Stimulated activated naive B cell treated with anti-CD40 and anti-IgM and Interleukin-4, amounts not matched to agents 10 μg/mL and 1 μg/mL and 100 μg/mL, for 72 hours (primary cell): Measurements from ENCODE around the gene TENM4.

ENCODE experiments used
- ATAC-seq, 2 donors: fragments of 150-1000 bp; cut with Tn5 transposase; replicated peaks; 2 replicates each; pipeline ENCODE4 v1.10.0; 2021; ENCODE audit warnings: moderate library complexity in 1 of 2
- DNase-seq: peaks from one replicate; pipeline ENCODE4 v3.0.0; 2021
- H3K27ac Mint-ChIP-seq: one replicate; pipeline ENCODE4 v1.8.0; 2022; ENCODE audit warnings: mild to moderate bottlenecking, mixed read lengths
- H3K27me3 Mint-ChIP-seq, 2 donors: one replicate each; pipeline ENCODE4 v1.8.0; 2022; ENCODE audit warnings: mixed read lengths in 2 of 2
- H3K36me3 Mint-ChIP-seq, 2 donors: one replicate each; pipeline ENCODE4 v1.8.0; 2022; ENCODE audit warnings: mixed read lengths in 2 of 2, mild to moderate bottlenecking in 1 of 2
- H3K4me1 Mint-ChIP-seq, 2 donors: one replicate each; pipeline ENCODE4 v1.8.0; 2022; ENCODE audit warnings: mixed read lengths in 2 of 2, mild to moderate bottlenecking in 1 of 2
- H3K4me3 Mint-ChIP-seq, 2 donors: one replicate each; pipeline ENCODE4 v1.8.0; 2022; ENCODE audit warnings: mild to moderate bottlenecking in 2 of 2, mixed read lengths in 2 of 2, moderate library complexity in 1 of 2
- H3K9me3 Mint-ChIP-seq, 2 donors: one replicate each; pipeline ENCODE4 v1.8.0; 2022; ENCODE audit warnings: mixed read lengths in 2 of 2, mild to moderate bottlenecking in 1 of 2

TENM4 gene

GRCh38 chr11:78773077-78773476 is 667.8 kb downstream of the TENM4 start:
- no peak overlapping the region for H3K27ac Mint-ChIP-seq
- DNase-seq (no peak), ATAC-seq (no peak)
- H3K27me3 Mint-ChIP-seq, result no peaks in the 10 kb centered on the region
- no peaks in the 10 kb centered on the region for H3K36me3 Mint-ChIP-seq
- H3K4me3 Mint-ChIP-seq, result no peak overlapping the region
- no peaks in the 10 kb centered on the region for H3K4me1 Mint-ChIP-seq
- H3K9me3 Mint-ChIP-seq, result no peaks in the 10 kb centered on the region

- no peaks in the 10 kb centered on the region for H3K27me3 Mint-ChIP-seq
- no peaks in the 10 kb centered on the region for H3K9me3 Mint-ChIP-seq
- H3K36me3 Mint-ChIP-seq, result no peaks in the 10 kb centered on the region
- no peak overlapping the region for H3K27ac Mint-ChIP-seq
- ATAC-seq (no peak), DNase-seq (no peak)
- no peaks in the 10 kb centered on the region for H3K4me1 Mint-ChIP-seq
- no peak overlapping the region for H3K4me3 Mint-ChIP-seq
Observed at GRCh38 chr11:78772186-78772585, 668.6 kb downstream of the TENM4 start.

- ATAC-seq (no peak), DNase-seq (no peak)
- no peaks in the 10 kb centered on the region for H3K4me1 Mint-ChIP-seq
- no peaks in the 10 kb centered on the region for H3K27me3 Mint-ChIP-seq
- no peak overlapping the region for H3K27ac Mint-ChIP-seq
- no peaks in the 10 kb centered on the region for H3K36me3 Mint-ChIP-seq
- H3K4me3 Mint-ChIP-seq, result no peak overlapping the region
- no peaks in the 10 kb centered on the region for H3K9me3 Mint-ChIP-seq
Observed at GRCh38 chr11:78770931-78771330, 669.9 kb downstream of the TENM4 start.

- Mint-ChIP-seq H3K36me3 (no peaks in the 10 kb centered on the region), H3K27me3 (peaks cover 0 to 6% of the 10 kb centered on the region in 2 donors), H3K9me3 (no peaks in the 10 kb centered on the region), H3K4me3 (no peak overlapping the region), H3K4me1 (no peaks in the 10 kb centered on the region), H3K27ac (no peak overlapping the region)
- DNase-seq (no peak), ATAC-seq (no peak)
Observed at GRCh38 chr11:78768971-78769370, 671.9 kb downstream of the TENM4 start.

GRCh38 chr11:78768345-78768744 is 672.5 kb downstream of the TENM4 start:
- H3K9me3 Mint-ChIP-seq, result no peaks in the 10 kb centered on the region
- DNase-seq, result no peak
- no peaks in the 10 kb centered on the region for H3K36me3 Mint-ChIP-seq
- no peak overlapping the region for H3K4me3 Mint-ChIP-seq
- no peaks in the 10 kb centered on the region for H3K4me1 Mint-ChIP-seq
- ATAC-seq, result no peak
- H3K27ac Mint-ChIP-seq, result no peak overlapping the region
- peaks cover 0 to 6% of the 10 kb centered on the region in 2 donors for H3K27me3 Mint-ChIP-seq

GRCh38 chr11:78767027-78767932 is 673.5 kb downstream of the TENM4 start:
- Mint-ChIP-seq H3K27me3 (peaks cover 0 to 6% of the 10 kb centered on the region in 2 donors), H3K9me3 (no peaks in the 10 kb centered on the region), H3K4me1 (no peaks in the 10 kb centered on the region), H3K4me3 (no peak overlapping the region), H3K27ac (no peak overlapping the region), H3K36me3 (no peaks in the 10 kb centered on the region)
- ATAC-seq, result no peak
- no peak for DNase-seq

GRCh38 chr11:78764946-78765345 is 675.9 kb downstream of the TENM4 start:
- no peaks in the 10 kb centered on the region for H3K9me3 Mint-ChIP-seq
- ATAC-seq (no peak), DNase-seq (no peak)
- no peak overlapping the region for H3K4me3 Mint-ChIP-seq
- no peaks in the 10 kb centered on the region for H3K4me1 Mint-ChIP-seq
- no peaks in the 10 kb centered on the region for H3K36me3 Mint-ChIP-seq
- peaks cover 0 to 13% of the 10 kb centered on the region in 2 donors for H3K27me3 Mint-ChIP-seq
- no peak overlapping the region for H3K27ac Mint-ChIP-seq

GRCh38 chr11:78763664-78764063 is 677.2 kb downstream of the TENM4 start:
- no peak for ATAC-seq
- Mint-ChIP-seq H3K4me1 (no peaks in the 10 kb centered on the region), H3K27ac (no peak overlapping the region), H3K9me3 (no peaks in the 10 kb centered on the region), H3K36me3 (no peaks in the 10 kb centered on the region), H3K4me3 (no peak overlapping the region), H3K27me3 (peaks cover 0 to 13% of the 10 kb centered on the region in 2 donors)
- DNase-seq, result no peak

- H3K27me3 Mint-ChIP-seq, result peaks cover 0 to 13% of the 10 kb centered on the region in 2 donors
- H3K4me1 Mint-ChIP-seq, result no peaks in the 10 kb centered on the region
- H3K27ac Mint-ChIP-seq, result no peak overlapping the region
- no peak overlapping the region for H3K4me3 Mint-ChIP-seq
- no peaks in the 10 kb centered on the region for H3K36me3 Mint-ChIP-seq
- no peaks in the 10 kb centered on the region for H3K9me3 Mint-ChIP-seq
- DNase-seq (no peak), ATAC-seq (no peak)
Observed at GRCh38 chr11:78762105-78762504, 678.7 kb downstream of the TENM4 start.

GRCh38 chr11:78759071-78759470 is 681.8 kb downstream of the TENM4 start:
- DNase-seq (no peak), ATAC-seq (no peak)
- H3K4me1 Mint-ChIP-seq, result no peaks in the 10 kb centered on the region
- H3K27me3 Mint-ChIP-seq, result peaks cover 0 to 17% of the 10 kb centered on the region in 2 donors
- no peaks in the 10 kb centered on the region for H3K9me3 Mint-ChIP-seq
- no peak overlapping the region for H3K27ac Mint-ChIP-seq
- no peak overlapping the region for H3K4me3 Mint-ChIP-seq
- H3K36me3 Mint-ChIP-seq, result no peaks in the 10 kb centered on the region

GRCh38 chr11:78753297-78753696 is 687.5 kb downstream of the TENM4 start:
- no peak overlapping the region for H3K27ac Mint-ChIP-seq
- H3K9me3 Mint-ChIP-seq, result no peaks in the 10 kb centered on the region
- H3K4me1 Mint-ChIP-seq, result no peaks in the 10 kb centered on the region
- peaks cover 0 to 20% of the 10 kb centered on the region in 2 donors for H3K27me3 Mint-ChIP-seq
- no peaks in the 10 kb centered on the region for H3K36me3 Mint-ChIP-seq
- ATAC-seq, result no peak
- no peak for DNase-seq
- H3K4me3 Mint-ChIP-seq, result no peak overlapping the region

GRCh38 chr11:78752494-78752893 is 688.3 kb downstream of the TENM4 start:
- H3K9me3 Mint-ChIP-seq, result no peaks in the 10 kb centered on the region
- H3K27ac Mint-ChIP-seq, result no peak overlapping the region
- no peaks in the 10 kb centered on the region for H3K4me1 Mint-ChIP-seq
- peaks cover 0 to 24% of the 10 kb centered on the region in 2 donors for H3K27me3 Mint-ChIP-seq
- no peak overlapping the region for H3K4me3 Mint-ChIP-seq
- no peaks in the 10 kb centered on the region for H3K36me3 Mint-ChIP-seq
- DNase-seq, result no peak
- ATAC-seq, result no peak

GRCh38 chr11:78748918-78749690 is 691.7 kb downstream of the TENM4 start:
- no peaks in the 10 kb centered on the region for H3K9me3 Mint-ChIP-seq
- no peaks in the 10 kb centered on the region for H3K4me1 Mint-ChIP-seq
- no peak overlapping the region for H3K27ac Mint-ChIP-seq
- no peak overlapping the region for H3K4me3 Mint-ChIP-seq
- ATAC-seq, result no peak
- DNase-seq, result no peak
- H3K36me3 Mint-ChIP-seq, result no peaks in the 10 kb centered on the region
- H3K27me3 Mint-ChIP-seq, result peaks cover 0 to 19% of the 10 kb centered on the region in 2 donors

- ATAC-seq, result no peak
- no peak for DNase-seq
- H3K27ac Mint-ChIP-seq, result no peak overlapping the region
- H3K4me3 Mint-ChIP-seq, result no peak overlapping the region
- H3K4me1 Mint-ChIP-seq, result no peaks in the 10 kb centered on the region
- H3K27me3 Mint-ChIP-seq, result peaks cover 0 to 9% of the 10 kb centered on the region in 2 donors
- no peaks in the 10 kb centered on the region for H3K36me3 Mint-ChIP-seq
- no peaks in the 10 kb centered on the region for H3K9me3 Mint-ChIP-seq
Observed at GRCh38 chr11:78744949-78745348, 695.9 kb downstream of the TENM4 start.

- Mint-ChIP-seq H3K36me3 (no peaks in the 10 kb centered on the region), H3K4me1 (no peaks in the 10 kb centered on the region), H3K9me3 (no peaks in the 10 kb centered on the region), H3K27me3 (peaks cover 0 to 13% of the 10 kb centered on the region in 2 donors), H3K27ac (no peak overlapping the region), H3K4me3 (no peak overlapping the region)
- ATAC-seq (no peak), DNase-seq (no peak)
Observed at GRCh38 chr11:78744202-78744601, 696.6 kb downstream of the TENM4 start.
